Heart right ventricle (tissue), 16 donors: ENCODE measurements around the gene PPP1R9B. TPM values are rescaled to one million over a fixed set of nuclear protein-coding genes. Genes with fewer than 3 reads are reported as not detected.
A peak's percentile ranks its signal among the peaks of the same experiment; 100 is the strongest.

ENCODE experiments used
- ATAC-seq, 8 donors: fragments of 200-7000 bp; cut with Tn5 transposase; one replicate each; pipeline ENCODE4 v1.9.1; 2020; ENCODE audit warnings: mild to moderate bottlenecking in 8 of 8, moderate library complexity in 8 of 8, moderate number of reproducible peaks in 1 of 8
- DNase-seq, 2 donors: peaks; one replicate each; pipeline ENCODE4 v3.0.0-alpha.2; 2020
- H3K27ac ChIP-seq, 10 donors: fragments of 200-600 bp; sonication (generic) in 2 of 10; one replicate each; pipeline versions ENCODE4 v1.5.0 to v1.8.0; 2020 to 2022; ENCODE audit warnings: mild to moderate bottlenecking in 3 of 10
- H3K27me3 ChIP-seq, 7 donors: fragments of 200-600 bp; one replicate each; pipeline ENCODE4 v1.8.0; 2021 to 2022; ENCODE audit warnings: mild to moderate bottlenecking in 2 of 7
- H3K36me3 ChIP-seq, 9 donors: fragments of 200-600 bp; sonication (generic) in 1 of 9; one replicate each; pipeline versions ENCODE4 v1.5.0 to v1.8.0; 2020 to 2022; ENCODE audit warnings: mild to moderate bottlenecking in 2 of 9
- H3K4me1 ChIP-seq, 9 donors: fragments of 200-600 bp; sonication (generic) in 1 of 9; one replicate each; pipeline versions ENCODE4 v1.5.0 to v1.8.0; 2020 to 2022; ENCODE audit warnings: mild to moderate bottlenecking in 4 of 9
- H3K4me3 ChIP-seq, 10 donors: fragments of 200-600 bp; sonication (generic) in 2 of 10; one replicate each; pipeline versions ENCODE4 v1.5.0 to v1.8.0; 2020 to 2022; ENCODE audit warnings: mild to moderate bottlenecking in 7 of 10, moderate library complexity in 2 of 10
- H3K9me3 ChIP-seq, 11 donors: fragments of 200-600 bp in 10 of 11; sonication (generic) in 2 of 11; one replicate each; pipeline versions ENCODE4 v1.5.0 to v1.8.0; 2013 to 2022; ENCODE audit warnings: mild to moderate bottlenecking in 2 of 11, control low read depth in 1 of 11, moderate library complexity in 1 of 11
- CTCF ChIP-seq, 9 donors: fragments of 200-600 bp; sonication (generic) in 2 of 9; IDR thresholded peaks; one replicate each; pipeline versions ENCODE4 v1.5.0 to v1.8.0; 2021 to 2022; ENCODE audit warnings: antibody characterized with exemption in 9 of 9, mild to moderate bottlenecking in 5 of 9, moderate library complexity in 1 of 9
- WGBS, 2 donors: extraction: QIAGEN DNeasy Blood & Tissue Kit; methylation state at CpG; one replicate each; pipeline ENCODE4 v1.1.7; 2013; ENCODE audit warnings: inconsistent platforms in 1 of 2; 5-methylcytosine and 5-hydroxymethylcytosine counted together
- intact Hi-C, 10 donors: fragments of 100-400 bp; cut with DNase I; formaldehyde crosslinking; loops; one replicate each; pipeline versions ENCODE4 v1.11.1 to v1.14.2; 2022
- polyA plus RNA-seq, 2 donors: library from polyadenylated mRNA; stranded (reverse); fragments of 200-250 nt; gene quantifications; one replicate each; pipeline ENCODE4 v1.2.3, GENCODE V29; 2013
- total RNA-seq, 10 donors: library from RNA; stranded (reverse); fragmentation: NEBNext Ultra II Directional in 3 of 10; extraction: Animal tissue kit (Norgen Biotek cat#: 25700) in 3 of 10; gene quantifications; one replicate each; pipeline versions ENCODE4 v1.2.1 to v1.2.4, GENCODE V29; 2021 to 2023
- donor health status: Arrhythmogenic right ventricular cardiomyopathy.
- donor health status: ischemic (EF 13 %, LVEDD 7.1; RV severe dilation, severe dysfunction).
- donor health status: healthy with polysubstance abuse.
- donor health status: DM: no; HTN: yes; CAD: no.
- donor health status: DM: no; HTN: no; CAD: no.
- donor health status: ischemic (EF 25% LVEDD 6.9; RV normal size, moderate dysfunction).
- donor health status: ischemic (EF 25% LVEDD 5.7; RV mildly dilated, moderate dysfunction).
- donor health status: healthy.
- donor health status: DM: yes; HTN: yes; CAD: no.
- donor health status: Ischemic cardiomyopathy.
- donor health status: ischemic (EF 35%, LVEDD 5.7; RV mildly dilated, moderate dysfunction).
- donor health status: nonischemic (EF 11% LVEDD 7.7; RV severe dilation, severe dysfunction).
- donor health status: DM: yes; HTN: yes; CAD: no.
- donor health status: PGD.
- donor health status: ischemic (EF 29% LVEDD 5.4; RV normal size, mild dysfunction).
- donor health status: nonischemic (EF 23%, LVEDD 6.1; RV moderate dilation, normal function).

PPP1R9B gene
- total and polyA plus RNA-seq, 12 donors = 17.3 to 45.4 (median 26.9) TPM

- DNase-seq (no peak), ATAC-seq (no peak)
- 60 to 64% methylated on average over 6 of the region's 6 CpGs for WGBS, 2 donors
- Histone ChIP-seq H3K36me3 (peaks cover 0 to 16% (median 0%) of the 10 kb centered on the region in 9 donors), H3K4me3 (no peak overlapping the region), H3K4me1 (peaks cover 15 to 90% (median 51%) of the 10 kb centered on the region in 9 donors), H3K9me3 (no peaks in the 10 kb centered on the region), H3K27me3 (no peaks in the 10 kb centered on the region), H3K27ac (peak overlapping the region; percentile 36 to 94 (median 65))
- intact Hi-C loops = no loop called here
- no peak for TF ChIP-seq CTCF (IDR thresholded peaks at IDR 0.05)
Measured at GRCh38 chr17:50172936-50173334, 22.5 kb upstream of the PPP1R9B start.

- 92 to 94% methylated on average over 11 of the region's 11 CpGs for WGBS, 2 donors
- Histone ChIP-seq H3K36me3 (peaks cover 0 to 16% (median 0%) of the 10 kb centered on the region in 9 donors), H3K9me3 (no peaks in the 10 kb centered on the region), H3K27ac (peak overlapping the region in 7 of 10 donors; percentile 64 to 94 (median 73)), H3K27me3 (no peaks in the 10 kb centered on the region), H3K4me3 (no peak overlapping the region), H3K4me1 (peaks cover 10 to 90% (median 50%) of the 10 kb centered on the region in 9 donors)
- no peak for TF ChIP-seq CTCF (IDR thresholded peaks at IDR 0.05)
- intact Hi-C loops = no loop called here
- ATAC-seq = no peak
- DNase-seq = no peak
Measured at GRCh38 chr17:50172130-50172529, 21.7 kb upstream of the PPP1R9B start.

GRCh38 chr17:50171371-50172071, 21.0 kb upstream of the PPP1R9B start:
- Histone ChIP-seq H3K27ac (peak overlapping the region in 9 of 10 donors; percentile 14 to 94 (median 72)), H3K9me3 (no peaks in the 10 kb centered on the region), H3K4me3 (no peak overlapping the region), H3K27me3 (no peaks in the 10 kb centered on the region), H3K36me3 (peaks cover 0 to 16% (median 0%) of the 10 kb centered on the region in 9 donors), H3K4me1 (peaks cover 5 to 85% (median 44%) of the 10 kb centered on the region in 9 donors)
- peak in 1 of 2 donors; percentile 12 for DNase-seq
- intact Hi-C loops = no loop called here
- peak in 1 of 8 donors; percentile 4 for ATAC-seq
- no peak for TF ChIP-seq CTCF (IDR thresholded peaks at IDR 0.05)
- WGBS, 2 donors = 66 to 73% methylated on average over 17 of the region's 17 CpGs

DNA sequence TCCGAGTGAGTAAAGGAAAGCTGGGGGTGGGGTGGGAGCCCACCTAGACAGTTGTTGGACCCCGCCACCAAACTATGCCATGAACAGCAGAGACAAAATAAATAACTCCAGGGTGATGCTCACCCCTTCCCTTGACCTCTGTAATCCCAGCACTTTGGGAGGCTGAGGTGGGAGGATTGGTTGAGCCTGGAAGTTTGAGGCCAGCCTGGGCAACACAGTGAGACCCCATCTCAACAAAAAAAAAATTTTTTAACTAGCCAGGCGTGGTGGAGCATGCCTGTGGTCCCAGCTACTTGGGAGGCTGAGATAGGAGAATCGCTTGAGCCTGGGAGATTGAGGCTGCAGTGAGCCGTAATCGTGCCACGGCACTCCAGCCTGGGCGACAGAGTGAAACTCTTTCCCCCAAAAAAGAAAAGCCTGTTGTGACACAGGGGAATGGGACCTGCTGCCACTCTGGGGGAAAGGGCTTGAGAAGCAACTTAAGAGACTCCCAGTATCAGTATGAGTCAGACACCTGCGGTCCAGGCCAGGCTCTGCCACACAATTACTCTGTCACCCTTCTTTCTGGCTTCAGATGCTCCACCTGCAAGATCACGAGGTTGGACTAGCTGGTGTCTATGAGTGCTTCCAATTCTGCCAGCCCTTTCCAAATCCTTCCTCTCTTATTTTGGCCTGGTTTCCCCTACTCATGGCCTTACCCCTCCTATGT, 20.3 kb upstream of the PPP1R9B start:
- Histone ChIP-seq H3K27ac (peak overlapping the region in 8 of 10 donors; percentile 48 to 94 (median 72)), H3K36me3 (peaks cover 0 to 16% (median 0%) of the 10 kb centered on the region in 9 donors), H3K27me3 (no peaks in the 10 kb centered on the region), H3K4me1 (peaks cover 5 to 77% (median 39%) of the 10 kb centered on the region in 9 donors), H3K9me3 (no peaks in the 10 kb centered on the region), H3K4me3 (no peak overlapping the region)
- TF ChIP-seq CTCF (IDR thresholded peaks at IDR 0.05) = no peak
- no peak for DNase-seq
- intact Hi-C loops = no loop called here
- ATAC-seq = peak in 1 of 8 donors; percentile 25
- WGBS, 2 donors = 83 to 85% methylated on average over 10 of the region's 10 CpGs
